OCI-LY3 (cell line): ENCODE results near the gene RPS6KA2.

ENCODE experiments used
- H2AFZ ChIP-seq: fragments of 200-600, 300-600 bp; shearing (Covaris generic); 2 replicates; pipeline ENCODE4 v1.6.0; 2014; ENCODE audit warnings: antibody characterized with exemption, low read depth, low read length
- H3K27ac ChIP-seq: fragments of 200-600, 300-600 bp; sonication (generic); 2 replicates; pipeline ENCODE4 v1.5.1; 2014; ENCODE audit warnings: mild to moderate bottlenecking, low read length, moderate library complexity, mixed read lengths
- H3K27me3 ChIP-seq: fragments of 200-600, 300-600 bp; sonication (generic); 2 replicates; pipeline ENCODE4 v1.6.1; 2014; ENCODE audit warnings: low read depth, low read length, mixed read lengths
- H3K36me3 ChIP-seq: fragments of 200-600, 300-600 bp; sonication (generic); replicated peaks from 2 replicates; pipeline ENCODE3; 2014; ENCODE audit warnings: low read depth, low read length, mixed read lengths
- H3K4me1 ChIP-seq: fragments of 300-600, 200-600 bp; sonication (generic); 2 replicates; pipeline ENCODE4 v1.6.1; 2014; ENCODE audit warnings: low read length, mixed read lengths
- H3K4me2 ChIP-seq: fragments of 200-600, 300-600 bp; sonication (generic); 2 replicates; pipeline ENCODE4 v1.6.1; 2014; ENCODE audit warnings: low read length, mixed read lengths
- H3K4me3 ChIP-seq: fragments of 300-600, 200-600 bp; sonication (generic); 2 replicates; pipeline ENCODE4 v1.5.1; 2014; ENCODE audit warnings: antibody characterized with exemption, mild to moderate bottlenecking, low read length, moderate library complexity
- H3K79me2 ChIP-seq: fragments of 300-600, 200-600 bp; shearing (Covaris generic); 2 replicates; pipeline ENCODE4 v1.6.1; 2014; ENCODE audit warnings: mild to moderate bottlenecking, low read length, mixed read lengths
- H3K9ac ChIP-seq: fragments of 300-600, 200-600 bp; shearing (Covaris generic); 2 replicates; pipeline ENCODE4 v1.6.0; 2014; ENCODE audit warnings: mild to moderate bottlenecking, low read length, moderate library complexity
- H3K9me3 ChIP-seq: fragments of 200-600, 300-600 bp; shearing (Covaris generic); 2 replicates; pipeline ENCODE4 v1.6.1; 2014; ENCODE audit warnings: low read length, mixed read lengths; ENCODE audit not compliant: insufficient read depth
- H4K20me1 ChIP-seq: fragments of 200-600, 300-600 bp; sonication (generic); 2 replicates; pipeline ENCODE4 v1.6.1; 2016; ENCODE audit warnings: low read length, mixed read lengths; ENCODE audit not compliant: insufficient read depth
- CTCF ChIP-seq: fragments of 200-600, 300-600 bp; sonication (generic); IDR thresholded peaks from 2 replicates; pipeline ENCODE4 v1.5.1; 2014; ENCODE audit warnings: antibody characterized with exemption, low read length, low read depth
- EZH2phosphoT487 ChIP-seq: fragments of 200-600 bp; shearing (Covaris generic); IDR thresholded peaks from 2 replicates; pipeline ENCODE4 v1.6.1; 2018; ENCODE audit warnings: antibody characterized with exemption, mixed run types, low read depth

RPS6KA2 gene

DNA sequence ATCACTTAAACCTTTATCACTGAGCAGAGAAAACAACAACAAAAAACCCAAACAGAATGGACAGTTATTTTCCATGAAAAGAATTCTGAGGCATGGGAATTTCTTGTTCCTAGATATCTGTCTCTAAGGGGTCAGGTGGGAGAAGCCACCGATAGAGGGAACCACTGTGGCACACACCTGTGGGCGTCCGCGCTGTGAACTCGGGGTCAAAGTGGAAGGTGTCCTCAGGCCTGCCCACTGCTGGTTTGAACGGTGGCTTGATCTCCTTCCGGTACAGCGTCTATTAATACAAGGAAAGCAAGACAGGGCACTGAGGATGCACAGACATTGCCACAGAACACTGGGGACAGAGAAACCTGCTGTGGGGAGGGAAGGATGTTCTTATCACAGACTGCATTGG lies 167.8 kb downstream of the RPS6KA2 start:
- H3K4me3 ChIP-seq, result no peak overlapping the region
- H4K20me1 ChIP-seq, result no peaks in the 10 kb centered on the region
- H3K27me3 ChIP-seq, result no peaks in the 10 kb centered on the region
- H3K4me1 ChIP-seq, result peaks cover 7% of the 10 kb centered on the region; the same call in 1 of the 2 replicates
- H3K4me2 ChIP-seq, result no peak overlapping the region
- no peak overlapping the region for H3K9ac ChIP-seq
- no peak overlapping the region for H3K27ac ChIP-seq
- no peaks in the 10 kb centered on the region for H3K79me2 ChIP-seq
- no peaks in the 10 kb centered on the region for H3K9me3 ChIP-seq
- no peak overlapping the region for H2AFZ ChIP-seq
- no peak for TF ChIP-seq CTCF
- TF ChIP-seq EZH2phosphoT487, result no peak
- no peaks in the 10 kb centered on the region for H3K36me3 ChIP-seq

- no peaks in the 10 kb centered on the region for H4K20me1 ChIP-seq
- H3K36me3 ChIP-seq, result no peaks in the 10 kb centered on the region
- H3K4me2 ChIP-seq, result no peak overlapping the region
- no peak overlapping the region for H3K4me3 ChIP-seq
- H3K79me2 ChIP-seq, result no peaks in the 10 kb centered on the region
- H3K4me1 ChIP-seq, result peaks cover 7% of the 10 kb centered on the region; the same call in 1 of the 2 replicates
- H3K27ac ChIP-seq, result no peak overlapping the region
- H3K27me3 ChIP-seq, result no peaks in the 10 kb centered on the region
- H3K9ac ChIP-seq, result no peak overlapping the region
- TF ChIP-seq EZH2phosphoT487 (no peak), CTCF (peak; percentile 59)
- H3K9me3 ChIP-seq, result no peaks in the 10 kb centered on the region
- no peak overlapping the region for H2AFZ ChIP-seq
Observed at GRCh38 chr6:166456395-166457156, 170.5 kb downstream of the RPS6KA2 start.

GRCh38 chr6:166454692-166455515 lies 172.1 kb downstream of the RPS6KA2 start:
- TF ChIP-seq CTCF, result no peak
- no peak for TF ChIP-seq EZH2phosphoT487
- no peak overlapping the region for H3K4me3 ChIP-seq
- H3K27ac ChIP-seq, result no peak overlapping the region
- peaks cover 7% of the 10 kb centered on the region; the same call in 1 of the 2 replicates for H3K4me1 ChIP-seq
- no peak overlapping the region for H3K4me2 ChIP-seq
- no peaks in the 10 kb centered on the region for H3K79me2 ChIP-seq
- no peak overlapping the region for H2AFZ ChIP-seq
- H4K20me1 ChIP-seq, result no peaks in the 10 kb centered on the region
- no peaks in the 10 kb centered on the region for H3K27me3 ChIP-seq
- no peaks in the 10 kb centered on the region for H3K36me3 ChIP-seq
- no peak overlapping the region for H3K9ac ChIP-seq
- H3K9me3 ChIP-seq, result no peaks in the 10 kb centered on the region

DNA sequence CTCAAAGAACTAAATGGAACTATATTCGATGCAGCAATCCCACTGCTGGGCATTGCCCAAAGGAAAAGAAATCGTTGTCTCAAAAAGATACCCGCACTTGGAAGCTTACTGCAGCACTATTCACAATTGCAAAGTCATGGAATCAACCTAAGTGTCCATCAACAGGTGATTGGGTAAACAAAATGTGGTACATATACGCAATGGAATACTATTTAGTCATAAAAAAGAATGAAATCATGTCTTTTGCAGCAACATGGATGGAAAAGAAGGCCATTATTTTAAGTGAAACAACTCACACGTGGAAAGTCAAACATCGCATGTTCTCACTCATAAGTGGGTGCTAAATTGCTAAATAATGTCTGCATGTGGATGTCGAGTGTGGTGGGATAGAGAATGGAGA lies 173.4 kb downstream of the RPS6KA2 start:
- H3K4me1 ChIP-seq, result peaks cover 7% of the 10 kb centered on the region; the same call in 1 of the 2 replicates
- H3K36me3 ChIP-seq, result no peaks in the 10 kb centered on the region
- H4K20me1 ChIP-seq, result no peaks in the 10 kb centered on the region
- H3K4me2 ChIP-seq, result no peak overlapping the region
- H3K9me3 ChIP-seq, result no peaks in the 10 kb centered on the region
- no peak overlapping the region for H3K9ac ChIP-seq
- no peaks in the 10 kb centered on the region for H3K27me3 ChIP-seq
- no peak overlapping the region for H2AFZ ChIP-seq
- no peaks in the 10 kb centered on the region for H3K79me2 ChIP-seq
- no peak overlapping the region for H3K27ac ChIP-seq
- TF ChIP-seq CTCF (no peak), EZH2phosphoT487 (no peak)
- H3K4me3 ChIP-seq, result no peak overlapping the region
